Peyer's patch (tissue), 4 donors: ENCODE results near the gene ARHGEF19. TPM values are rescaled to one million over a fixed set of nuclear protein-coding genes. Genes with fewer than 3 reads are reported as not detected.

Experiments used
- DNase-seq, 3 donors: peaks; one replicate each; pipeline ENCODE4 v3.0.0-alpha.2; 2017 to 2019
- H3K27ac ChIP-seq, 4 donors: fragments of 200-600 bp; sonication (generic); one replicate each; pipeline ENCODE4 v1.5.1; 2016 to 2019
- H3K27me3 ChIP-seq, 2 donors: fragments of 200-600 bp; sonication (generic); one replicate each; pipeline ENCODE4 v1.5.1; 2019
- H3K36me3 ChIP-seq, 3 donors: fragments of 200-600 bp; sonication (generic); one replicate each; pipeline ENCODE4 v1.5.1; 2016 to 2019
- H3K4me1 ChIP-seq, 4 donors: fragments of 200-600 bp; sonication (generic); one replicate each; pipeline ENCODE4 v1.5.1; 2016 to 2019
- H3K4me3 ChIP-seq, 4 donors: fragments of 200-600 bp; sonication (generic); 1 replicate in 3 of 4; 2 replicates in 1 of 4; pipeline ENCODE4 v1.5.1; 2016 to 2019; ENCODE audit warnings: mild to moderate bottlenecking in 1 of 4
- H3K9me3 ChIP-seq, 4 donors: fragments of 200-600 bp; sonication (generic); one replicate each; pipeline ENCODE4 v1.5.1; 2016 to 2019; ENCODE audit warnings: mild to moderate bottlenecking in 1 of 4
- CTCF ChIP-seq, 6 experiments: fragments of 450-650 bp in 4 of 6; fragments of 200-600 bp in 2 of 6; sonication (generic) in 1 of 6; IDR thresholded peaks; one replicate each; pipeline ENCODE4 v1.5.1; 2017 to 2019; ENCODE audit warnings: antibody characterized with exemption in 6 of 6, mild to moderate bottlenecking in 3 of 6, moderate library complexity in 1 of 6
- POLR2A ChIP-seq, 2 donors: fragments of 450-650 bp; IDR thresholded peaks; one replicate each; pipeline ENCODE4 v1.5.1; 2017; ENCODE audit warnings: antibody characterized with exemption in 2 of 2, mild to moderate bottlenecking in 2 of 2, moderate library complexity in 2 of 2
- total RNA-seq, 4 donors: library from RNA; depleted of rRNA; stranded (reverse); fragments of >200 nt; gene quantifications; one replicate each; pipeline ENCODE4 v1.1.0, GENCODE V29; 2016

The ARHGEF19 gene
- total RNA-seq, 4 donors from 2014 or later: 6.0 to 16.5 (median 7.3) TPM

GRCh38 chr1:16173447-16174260, 38.8 kb downstream of the ARHGEF19 start:
- Histone ChIP-seq H3K9me3 (no peaks in the 10 kb centered on the region), H3K27ac (peak overlapping the region in 3 of 4 donors; percentile 87 to 89 (median 88))
- DNase-seq: peak in 2 of 3 donors; percentile 88

GRCh38 chr1:16172964-16173446, 39.4 kb downstream of the ARHGEF19 start:
- Histone ChIP-seq H3K36me3 (no peaks in the 10 kb centered on the region), H3K4me1 (peaks cover 6 to 61% (median 18%) of the 10 kb centered on the region in 4 donors), H3K4me3 (no peak overlapping the region), H3K27me3 (no peaks in the 10 kb centered on the region), H3K9me3 (no peaks in the 10 kb centered on the region), H3K27ac (peak overlapping the region in 3 of 4 donors; percentile 87 to 89 (median 88))
- DNase-seq: peak in 2 of 3 donors; percentile 77 to 80
- peak in 1 of 6 experiments; percentile 4 for TF ChIP-seq CTCF (IDR thresholded peaks at IDR 0.05)
- TF ChIP-seq POLR2A (IDR thresholded peaks at IDR 0.05): peak in 1 of 2 donors; percentile 77

More at GRCh38 chr1:16173447-16174260, 38.8 kb downstream of the ARHGEF19 start:
- no peak overlapping the region for H3K4me3 ChIP-seq
- H3K27me3 ChIP-seq: no peaks in the 10 kb centered on the region
- TF ChIP-seq CTCF (IDR thresholded peaks at IDR 0.05) (peak in 1 of 6 experiments; percentile 0), POLR2A (IDR thresholded peaks at IDR 0.05) (peak in 1 of 2 donors; percentile 44)
- no peaks in the 10 kb centered on the region for H3K36me3 ChIP-seq
- H3K4me1 ChIP-seq: peaks cover 0 to 65% (median 15%) of the 10 kb centered on the region in 4 donors

GRCh38 chr1:16172218-16172830, 40.1 kb downstream of the ARHGEF19 start:
- Histone ChIP-seq H3K27me3 (no peaks in the 10 kb centered on the region), H3K36me3 (no peaks in the 10 kb centered on the region), H3K27ac (peak overlapping the region in 3 of 4 donors; percentile 87 to 89 (median 88)), H3K4me3 (no peak overlapping the region), H3K4me1 (peaks cover 11 to 61% (median 20%) of the 10 kb centered on the region in 4 donors), H3K9me3 (no peaks in the 10 kb centered on the region)
- TF ChIP-seq POLR2A (IDR thresholded peaks at IDR 0.05): no peak
- no peak for TF ChIP-seq CTCF (IDR thresholded peaks at IDR 0.05)
- DNase-seq: no peak

- Histone ChIP-seq H3K36me3 (no peaks in the 10 kb centered on the region), H3K9me3 (no peaks in the 10 kb centered on the region), H3K4me1 (peaks cover 11 to 56% (median 21%) of the 10 kb centered on the region in 4 donors), H3K4me3 (no peak overlapping the region), H3K27me3 (no peaks in the 10 kb centered on the region), H3K27ac (peak overlapping the region in 2 of 4 donors; percentile 88 to 89)
- TF ChIP-seq POLR2A (IDR thresholded peaks at IDR 0.05) (no peak), CTCF (IDR thresholded peaks at IDR 0.05) (no peak)
- DNase-seq: no peak
Observed at GRCh38 chr1:16171314-16172151, 40.9 kb downstream of the ARHGEF19 start.

- DNase-seq: no peak
- peaks cover 7 to 48% (median 18%) of the 10 kb centered on the region in 4 donors for H3K4me1 ChIP-seq
- no peaks in the 10 kb centered on the region for H3K27me3 ChIP-seq
- H3K36me3 ChIP-seq: no peaks in the 10 kb centered on the region
- TF ChIP-seq POLR2A (IDR thresholded peaks at IDR 0.05) (no peak), CTCF (IDR thresholded peaks at IDR 0.05) (no peak)
- H3K27ac ChIP-seq: no peak overlapping the region
- no peak overlapping the region for H3K4me3 ChIP-seq
- H3K9me3 ChIP-seq: no peaks in the 10 kb centered on the region
Observed at GRCh38 chr1:16170283-16170673, 42.2 kb downstream of the ARHGEF19 start.
